Muscle layer of duodenum (tissue), 2 donors: Measurements from ENCODE around the gene TMEM131.
"Not testable (repeated sequence)": the region's sequence is repeated elsewhere in the genome, so short reads cannot be mapped to it uniquely, and the experiment has no call there.

Source experiments
- H3K27ac ChIP-seq: one replicate; pipeline ENCODE4 v1.7.0; 2013; ENCODE audit warnings: mild to moderate bottlenecking, low read length
- H3K27me3 ChIP-seq: one replicate; pipeline ENCODE4 v1.7.0; 2013; ENCODE audit warnings: low read depth, mild to moderate bottlenecking, control low read depth, low read length
- H3K36me3 ChIP-seq, 2 donors: one replicate each; pipeline ENCODE4 v1.7.0; 2013; ENCODE audit warnings: low read length in 2 of 2, control low read depth in 1 of 2, mild to moderate bottlenecking in 1 of 2; ENCODE audit not compliant: insufficient read depth in 2 of 2, control insufficient read depth in 1 of 2
- H3K4me1 ChIP-seq, 2 donors: one replicate each; pipeline ENCODE4 v1.7.0; 2013; ENCODE audit warnings: low read length in 2 of 2, mild to moderate bottlenecking in 2 of 2, control low read depth in 1 of 2, moderate library complexity in 1 of 2; ENCODE audit not compliant: insufficient read depth in 2 of 2, control insufficient read depth in 1 of 2
- H3K4me3 ChIP-seq, 2 donors: one replicate each; pipeline ENCODE4 v1.7.0; 2013; ENCODE audit warnings: low read length in 2 of 2, low read depth in 1 of 2, mild to moderate bottlenecking in 1 of 2
- H3K9me3 ChIP-seq, 2 donors: one replicate each; pipeline ENCODE4 v1.7.0; 2013; ENCODE audit warnings: low read length in 2 of 2, control low read depth in 1 of 2, mild to moderate bottlenecking in 1 of 2; ENCODE audit not compliant: control insufficient read depth in 1 of 2
- donor health status: healthy.

Gene TMEM131

GRCh38 chr2:97907369-97908100, 88.2 kb downstream of the TMEM131 start:
- Histone ChIP-seq H3K4me3 (no peak overlapping the region), H3K36me3 (no peaks in the 10 kb centered on the region), H3K9me3 (no peaks in the 10 kb centered on the region), H3K4me1 (peaks cover 10 to 15% of the 10 kb centered on the region in 2 donors), H3K27me3 (no peaks in the 10 kb centered on the region), H3K27ac (no peak overlapping the region)

GRCh38 chr2:97906307-97906706, 89.4 kb downstream of the TMEM131 start:
- peaks cover 0 to 5% of the 10 kb centered on the region in 2 donors for H3K4me1 ChIP-seq
- no peaks in the 10 kb centered on the region for H3K36me3 ChIP-seq
- H3K27me3 ChIP-seq = no peaks in the 10 kb centered on the region
- no peak overlapping the region for H3K4me3 ChIP-seq
- no peaks in the 10 kb centered on the region for H3K9me3 ChIP-seq
- no peak overlapping the region for H3K27ac ChIP-seq

GRCh38 chr2:97905294-97905693, 90.5 kb downstream of the TMEM131 start:
- H3K27me3 ChIP-seq = no peaks in the 10 kb centered on the region
- no peaks in the 10 kb centered on the region for H3K4me1 ChIP-seq
- no peak overlapping the region for H3K4me3 ChIP-seq
- no peaks in the 10 kb centered on the region for H3K36me3 ChIP-seq
- no peak overlapping the region for H3K27ac ChIP-seq
- H3K9me3 ChIP-seq = no peaks in the 10 kb centered on the region

GRCh38 chr2:97901862-97902261, 93.9 kb downstream of the TMEM131 start:
- Histone ChIP-seq H3K36me3 (no peaks in the 10 kb centered on the region), H3K27me3 (no peaks in the 10 kb centered on the region), H3K4me1 (no peaks in the 10 kb centered on the region), H3K4me3 (no peak overlapping the region), H3K27ac (no peak overlapping the region), H3K9me3 (no peaks in the 10 kb centered on the region)

- H3K27ac ChIP-seq = no peak overlapping the region
- no peak overlapping the region for H3K4me3 ChIP-seq
- H3K4me1 ChIP-seq = no peaks in the 10 kb centered on the region
- H3K36me3 ChIP-seq = no peaks in the 10 kb centered on the region
- no peaks in the 10 kb centered on the region for H3K9me3 ChIP-seq
- no peaks in the 10 kb centered on the region for H3K27me3 ChIP-seq
These were observed 94.9 kb downstream of the TMEM131 start for GRCh38 chr2:97900806-97901205.

GRCh38 chr2:97893042-97893441, 102.7 kb downstream of the TMEM131 start:
- not testable (repeated sequence) for H3K9me3 ChIP-seq, H3K27ac ChIP-seq, H3K4me3 ChIP-seq, H3K27me3 ChIP-seq, H3K36me3 ChIP-seq, H3K4me1 ChIP-seq

- H3K27ac ChIP-seq = no peak overlapping the region
- H3K9me3 ChIP-seq = peaks cover under 1 to 1% of the 10 kb centered on the region in 2 donors
- H3K4me1 ChIP-seq = no peaks in the 10 kb centered on the region
- peaks cover 9 to 15% of the 10 kb centered on the region in 2 donors for H3K36me3 ChIP-seq
- H3K27me3 ChIP-seq = no peaks in the 10 kb centered on the region
- H3K4me3 ChIP-seq = no peak overlapping the region
These were observed 104.1 kb downstream of the TMEM131 start for GRCh38 chr2:97891611-97892010.

GRCh38 chr2:97889156-97889555, 106.6 kb downstream of the TMEM131 start:
- H3K4me1 ChIP-seq = no peaks in the 10 kb centered on the region
- peaks cover 10 to 12% of the 10 kb centered on the region in 2 donors for H3K9me3 ChIP-seq
- peaks cover 20% of the 10 kb centered on the region in 2 donors for H3K36me3 ChIP-seq
- H3K27me3 ChIP-seq = no peaks in the 10 kb centered on the region
- no peak overlapping the region for H3K27ac ChIP-seq
- H3K4me3 ChIP-seq = no peak overlapping the region

GRCh38 chr2:97885841-97886240, 109.9 kb downstream of the TMEM131 start:
- H3K27ac ChIP-seq = no peak overlapping the region
- peaks cover 10 to 12% of the 10 kb centered on the region in 2 donors for H3K9me3 ChIP-seq
- no peaks in the 10 kb centered on the region for H3K4me1 ChIP-seq
- no peak overlapping the region for H3K4me3 ChIP-seq
- H3K36me3 ChIP-seq = peaks cover 20% of the 10 kb centered on the region in 2 donors
- H3K27me3 ChIP-seq = no peaks in the 10 kb centered on the region

GRCh38 chr2:97880334-97880733, 115.4 kb downstream of the TMEM131 start:
- Histone ChIP-seq H3K27ac (no peak overlapping the region), H3K27me3 (no peaks in the 10 kb centered on the region), H3K9me3 (no peaks in the 10 kb centered on the region), H3K4me1 (no peaks in the 10 kb centered on the region), H3K36me3 (peaks cover 0 to 3% of the 10 kb centered on the region in 2 donors), H3K4me3 (no peak overlapping the region)

- Histone ChIP-seq H3K27ac (no peak overlapping the region), H3K36me3 (peaks cover 0 to 3% of the 10 kb centered on the region in 2 donors), H3K27me3 (no peaks in the 10 kb centered on the region), H3K4me1 (no peaks in the 10 kb centered on the region), H3K4me3 (no peak overlapping the region), H3K9me3 (no peaks in the 10 kb centered on the region)
These were observed 116.9 kb downstream of the TMEM131 start for GRCh38 chr2:97878865-97879264.

GRCh38 chr2:97878317-97878716, 117.4 kb downstream of the TMEM131 start:
- not testable (repeated sequence) for H3K36me3 ChIP-seq, H3K27ac ChIP-seq, H3K27me3 ChIP-seq, H3K4me1 ChIP-seq, H3K4me3 ChIP-seq, H3K9me3 ChIP-seq
